RWPE1 (cell line): ENCODE data around the gene SRPK1.
"Not testable (repeated sequence)": the region's sequence is repeated elsewhere in the genome, so short reads cannot be mapped to it uniquely, and the experiment has no call there.

Experiments
- CTCF ChIA-PET: fragments of 350-600 bp; sonication (Branson Sonifier 250); formaldehyde crosslinking; extraction: SDS; loops from one replicate; lab custom pipeline; 2021; lab: Yijun Ruan, JAX
- POLR2A ChIA-PET: fragments of 400-600 bp; formaldehyde crosslinking; extraction: SDS; loops from one replicate; lab custom pipeline; 2020; ENCODE audit warnings: antibody characterized with exemption; ENCODE audit not compliant: low non-redundant PET; lab: Yijun Ruan, JAX
- DNase-seq: peaks from one replicate; pipeline ENCODE4 v3.0.0; 2012; ENCODE audit warnings: low spot score
- H3K27ac ChIP-seq: fragments of 450-650 bp; 2 replicates; pipeline ENCODE4 v1.5.1; 2017
- TF ChIP-seq, protein P1 (sequence below): fragments of 450-650 bp; conservative IDR thresholded peaks from 2 replicates; pipeline ENCODE4 v1.5.1; 2017; ENCODE audit warnings: low read depth, mild to moderate bottlenecking

Gene SRPK1

DNA sequence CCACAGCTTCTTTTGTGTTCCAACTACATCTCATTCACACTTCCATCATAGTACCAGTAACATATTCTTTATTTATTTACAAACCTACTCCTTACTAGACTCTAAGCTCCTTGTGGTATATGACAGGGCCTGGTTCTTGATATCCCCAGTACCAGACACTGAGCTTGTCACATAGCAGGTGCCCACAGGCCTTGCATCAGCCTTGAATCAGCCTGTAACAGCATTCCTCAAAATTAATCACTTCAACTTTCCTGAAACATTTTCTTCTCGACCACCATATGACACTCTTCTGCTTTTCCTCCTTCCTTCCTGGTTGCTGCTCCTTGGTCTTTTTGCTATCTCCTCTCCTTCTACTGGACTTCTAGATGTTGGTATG lies 24.7 kb upstream of the SRPK1 start:
- no peak overlapping the region for H3K27ac ChIP-seq
- ChIA-PET POLR2A (no interaction called here), CTCF (interaction anchor here (0.7 kb wide), 1 partner anchor 149 kb away, joined by 3 read pairs; no protein-coding TSS in a partner anchor)
- TF ChIP-seq, protein P1, sequence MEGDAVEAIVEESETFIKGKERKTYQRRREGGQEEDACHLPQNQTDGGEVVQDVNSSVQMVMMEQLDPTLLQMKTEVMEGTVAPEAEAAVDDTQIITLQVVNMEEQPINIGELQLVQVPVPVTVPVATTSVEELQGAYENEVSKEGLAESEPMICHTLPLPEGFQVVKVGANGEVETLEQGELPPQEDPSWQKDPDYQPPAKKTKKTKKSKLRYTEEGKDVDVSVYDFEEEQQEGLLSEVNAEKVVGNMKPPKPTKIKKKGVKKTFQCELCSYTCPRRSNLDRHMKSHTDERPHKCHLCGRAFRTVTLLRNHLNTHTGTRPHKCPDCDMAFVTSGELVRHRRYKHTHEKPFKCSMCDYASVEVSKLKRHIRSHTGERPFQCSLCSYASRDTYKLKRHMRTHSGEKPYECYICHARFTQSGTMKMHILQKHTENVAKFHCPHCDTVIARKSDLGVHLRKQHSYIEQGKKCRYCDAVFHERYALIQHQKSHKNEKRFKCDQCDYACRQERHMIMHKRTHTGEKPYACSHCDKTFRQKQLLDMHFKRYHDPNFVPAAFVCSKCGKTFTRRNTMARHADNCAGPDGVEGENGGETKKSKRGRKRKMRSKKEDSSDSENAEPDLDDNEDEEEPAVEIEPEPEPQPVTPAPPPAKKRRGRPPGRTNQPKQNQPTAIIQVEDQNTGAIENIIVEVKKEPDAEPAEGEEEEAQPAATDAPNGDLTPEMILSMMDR = no peak
- DNase-seq = no peak

DNA sequence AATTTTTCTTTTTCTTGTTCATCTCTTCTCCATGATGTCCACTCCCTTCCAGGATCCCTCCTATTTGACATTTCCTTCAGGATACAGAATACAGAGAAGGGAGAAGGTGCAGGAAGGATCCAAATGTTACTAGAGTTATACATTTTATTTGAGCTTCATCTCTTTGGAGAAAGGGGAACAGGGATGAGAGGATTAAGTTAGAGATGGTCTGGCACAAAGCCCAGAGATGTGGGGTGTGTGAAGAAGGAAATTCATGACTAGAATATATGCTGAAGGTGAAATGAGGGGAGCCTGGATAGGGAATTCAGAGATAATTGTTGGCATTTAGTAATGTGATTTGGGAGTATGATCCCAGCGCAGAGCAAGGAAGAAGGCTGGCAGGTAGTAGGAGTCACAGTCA lies 22.5 kb upstream of the SRPK1 start:
- TF ChIP-seq, protein P1 = no peak
- ChIA-PET CTCF (no interaction called here), POLR2A (no interaction called here)
- DNase-seq = no peak
- no peak overlapping the region for H3K27ac ChIP-seq

DNA sequence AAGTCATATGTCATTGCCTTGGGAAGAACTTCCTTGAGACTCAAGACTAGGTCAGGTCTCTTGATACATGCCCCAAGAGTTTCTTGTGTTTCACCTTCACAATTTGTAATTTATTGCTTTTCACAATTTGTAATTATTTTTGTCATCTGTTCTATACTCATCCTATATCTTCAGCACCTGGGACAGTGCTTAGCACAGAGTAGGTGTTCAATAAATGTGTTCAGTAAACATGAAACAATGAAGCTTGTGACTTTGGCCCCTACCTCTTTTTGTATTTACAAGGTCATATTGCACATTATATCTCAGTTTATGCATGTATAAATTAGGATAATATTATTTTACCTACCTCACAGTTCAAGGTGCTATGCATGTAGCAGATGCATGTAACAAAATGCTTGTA lies 21.5 kb upstream of the SRPK1 start:
- TF ChIP-seq, protein P1 = no peak
- POLR2A ChIA-PET = no interaction called here
- CTCF ChIA-PET = no interaction called here

DNA sequence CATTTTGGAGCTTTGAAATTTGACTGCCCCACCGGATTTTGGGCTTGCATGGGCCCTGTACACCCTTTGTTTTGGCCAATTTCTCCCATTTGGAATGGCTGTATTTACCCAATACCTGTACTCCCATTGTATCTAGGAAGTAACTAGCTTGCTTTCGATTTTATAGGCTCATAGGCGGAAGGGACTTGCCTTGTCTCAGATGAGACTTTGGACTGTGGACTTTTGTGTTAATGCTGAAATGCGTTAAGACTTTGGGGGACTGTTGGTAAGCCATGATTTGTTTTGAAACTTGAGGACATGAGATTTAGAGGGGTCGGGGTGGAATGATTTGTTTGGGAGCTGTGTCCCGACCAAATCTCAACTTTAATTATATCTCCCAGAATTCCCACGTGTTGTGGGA lies 20.3 kb upstream of the SRPK1 start:
- CTCF ChIA-PET, POLR2A ChIA-PET, H3K27ac ChIP-seq, DNase-seq: not testable (repeated sequence)

More for the DNA sequence above, 21.5 kb upstream of the SRPK1 start:
- no peak for DNase-seq
- no peak overlapping the region for H3K27ac ChIP-seq

DNA sequence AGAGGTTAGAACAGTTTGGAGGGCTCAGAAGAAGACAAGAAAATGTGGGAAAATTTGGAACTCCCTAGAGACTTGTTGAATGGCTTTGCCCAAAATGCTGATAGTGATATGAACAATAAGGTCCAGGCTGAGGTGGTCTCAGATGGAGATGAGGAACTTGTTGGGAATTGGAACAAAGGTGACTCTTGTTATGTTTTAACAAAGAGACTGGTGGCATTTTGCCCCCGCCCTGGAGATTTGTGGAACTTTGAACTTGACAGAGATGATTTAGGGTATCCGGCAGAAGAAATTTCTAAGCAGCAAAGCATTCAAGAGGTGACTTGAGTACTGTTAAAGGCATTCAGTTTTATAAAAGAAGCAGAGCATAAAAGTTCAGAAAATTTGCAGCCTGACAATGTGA lies 19.1 kb upstream of the SRPK1 start:
- POLR2A ChIA-PET = not testable (repeated sequence)

DNA sequence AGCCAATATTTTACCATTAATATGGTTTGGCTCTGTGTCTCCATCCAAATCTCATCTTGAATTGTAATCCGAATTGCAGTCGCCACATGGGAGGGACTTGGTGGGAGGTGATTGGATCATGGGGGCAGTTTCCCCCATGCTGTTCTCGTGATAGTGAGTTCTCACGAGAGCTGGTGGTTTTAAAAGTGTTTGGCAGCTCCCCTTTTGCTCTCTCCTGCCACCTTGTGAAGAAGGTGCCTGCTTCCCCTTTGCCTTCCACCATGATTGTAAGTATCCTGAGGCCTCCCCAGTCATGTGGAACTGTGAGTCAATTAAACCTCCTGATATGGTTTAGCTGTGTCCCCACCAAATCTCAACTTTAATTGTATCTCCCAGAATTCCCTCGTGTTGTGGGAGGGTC lies 18.4 kb upstream of the SRPK1 start:
- DNase-seq, H3K27ac ChIP-seq, POLR2A ChIA-PET: not testable (repeated sequence)
- CTCF ChIA-PET = interaction anchor here (0.6 kb wide), 1 partner anchor 133 kb away, joined by 3 read pairs; no protein-coding TSS in a partner anchor

More for the DNA sequence above, 19.1 kb upstream of the SRPK1 start:
- DNase-seq, CTCF ChIA-PET, H3K27ac ChIP-seq: not testable (repeated sequence)

DNA sequence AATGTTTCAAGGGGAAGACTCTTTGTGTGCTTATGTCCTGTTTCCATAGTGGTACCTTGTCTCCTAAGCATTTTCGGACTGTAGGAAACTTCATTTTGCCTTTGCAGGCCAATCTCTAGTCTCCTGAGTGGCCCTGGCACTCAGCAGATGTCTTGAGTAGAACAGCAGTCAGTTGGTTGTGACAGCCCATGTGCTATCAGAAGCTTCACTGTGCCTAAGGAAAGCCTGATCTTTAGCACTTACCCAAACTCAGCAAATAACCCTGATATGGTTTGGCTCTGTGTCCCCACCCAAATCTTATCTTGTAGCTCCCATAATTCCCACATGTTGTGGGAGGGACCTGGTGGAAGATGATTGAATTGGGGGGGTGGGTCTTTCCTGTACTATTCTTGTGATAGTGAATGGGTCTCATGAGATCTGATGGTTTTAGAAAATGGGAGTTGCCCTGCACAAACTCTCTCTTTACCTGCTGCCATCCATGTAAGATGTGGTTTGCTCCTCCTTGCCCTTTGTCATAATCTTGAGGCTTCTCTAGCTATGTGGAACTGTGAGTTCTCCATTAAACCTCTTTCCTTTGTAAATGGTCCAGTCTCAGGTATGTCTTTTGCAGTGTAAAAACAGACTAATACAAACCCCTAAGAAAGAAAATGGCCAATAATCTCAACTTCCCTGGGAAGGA lies 15.9 kb upstream of the SRPK1 start:
- CTCF ChIA-PET = interaction anchor here (1.2 kb wide), 1 partner anchor 11 kb away, joined by 3 read pairs; no protein-coding TSS in a partner anchor
- POLR2A ChIA-PET = no interaction called here
- TF ChIP-seq, protein P1 = no peak
- H3K27ac ChIP-seq = no peak overlapping the region
- DNase-seq = no peak

DNA sequence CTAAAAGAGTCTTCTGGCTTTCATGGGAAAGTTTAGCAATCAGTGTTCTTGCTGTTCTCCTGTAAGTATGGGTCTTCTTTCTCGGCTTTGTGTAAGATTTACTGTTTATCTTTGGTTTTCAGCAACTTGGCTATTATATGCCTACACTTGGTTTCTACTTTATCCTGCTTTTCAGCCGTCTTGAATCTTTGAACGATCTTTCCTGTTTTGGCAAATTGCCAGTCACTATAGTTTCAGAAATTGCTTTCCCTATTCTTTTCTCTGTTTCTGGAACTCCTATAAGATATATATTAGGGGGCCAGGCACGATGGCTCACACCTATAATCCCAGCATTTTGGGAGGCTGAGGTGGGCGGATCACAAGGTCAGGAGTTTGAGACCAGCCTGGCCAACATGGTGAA lies 14.6 kb upstream of the SRPK1 start:
- no peak overlapping the region for H3K27ac ChIP-seq
- no peak for DNase-seq
- TF ChIP-seq, protein P1 = no peak
- ChIA-PET POLR2A (no interaction called here), CTCF (no interaction called here)
